CD4-positive, alpha-beta T cell treated with Interleukin-6 for 4 hours (primary cell): ENCODE measurements around the gene PLEKHA6.

Source experiments
- DNase-seq: peaks from one replicate; pipeline ENCODE4 v3.0.0-alpha.2; 2020; ENCODE audit warnings: mixed read lengths

The PLEKHA6 gene

DNA sequence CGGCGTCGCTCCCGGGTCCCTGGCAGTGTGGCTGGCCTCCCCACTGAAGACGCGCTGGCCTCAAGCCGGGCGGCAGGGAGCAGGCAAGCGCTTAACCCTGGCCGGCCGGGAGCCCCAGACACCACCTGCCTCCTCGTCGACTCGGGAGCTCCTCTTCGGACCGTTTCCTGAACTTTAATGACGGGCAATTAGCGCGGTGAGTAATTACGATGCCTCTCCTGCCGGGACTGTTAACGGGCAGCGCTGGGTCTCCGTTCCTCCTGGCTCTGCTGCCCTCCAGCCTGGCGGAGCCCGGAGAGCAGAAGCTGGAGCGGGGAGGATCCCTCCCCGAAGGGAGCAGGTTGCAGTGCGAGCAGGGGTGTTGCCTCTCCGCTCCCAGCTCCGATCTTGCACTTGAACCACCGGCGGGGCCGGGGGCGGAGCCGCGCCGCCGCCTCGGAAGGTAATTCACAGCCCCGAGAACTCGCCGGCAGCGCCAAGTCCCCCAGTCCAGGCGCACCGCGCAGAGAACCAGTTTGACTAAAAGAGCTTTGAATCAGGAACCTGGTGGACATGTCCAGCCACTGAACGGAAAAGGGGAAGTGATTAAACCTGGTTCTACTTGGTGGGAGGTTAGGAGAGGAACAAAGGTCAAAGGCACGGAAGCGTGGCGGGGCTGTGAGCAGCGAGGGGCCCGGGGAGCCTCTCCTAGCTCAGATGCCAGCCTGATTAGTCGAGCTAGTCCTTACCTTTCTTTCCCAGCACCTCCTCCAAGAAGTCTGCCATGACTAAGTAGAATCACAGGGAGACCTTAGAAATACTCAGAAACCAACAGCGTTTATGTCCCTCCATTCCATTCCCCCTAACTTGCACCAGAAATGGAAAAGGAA, 18.3 kb upstream of the PLEKHA6 start:
- DNase-seq, result peak; percentile 60

GRCh38 chr1:204376919-204377799, 17.4 kb upstream of the PLEKHA6 start:
- DNase-seq, result no peak

DNA sequence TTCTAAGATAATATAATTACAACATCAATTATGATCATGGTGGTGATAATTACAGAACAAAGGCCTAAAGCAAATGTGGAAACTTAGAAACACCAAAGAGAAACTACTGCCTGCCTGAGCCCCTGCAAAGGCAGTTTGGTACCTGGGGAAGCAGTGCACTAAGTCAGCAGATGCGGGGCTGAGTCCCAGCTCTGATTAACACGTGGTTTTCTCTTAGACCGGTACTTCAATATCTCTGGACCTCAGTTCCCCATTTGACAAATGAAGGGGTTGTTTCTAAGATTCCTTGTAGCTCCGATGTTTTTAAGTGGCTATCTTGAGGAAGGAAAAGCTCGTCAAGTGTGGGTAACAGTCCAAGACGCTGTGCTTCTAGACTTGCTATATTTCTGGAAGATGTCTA, 16.7 kb upstream of the PLEKHA6 start:
- no peak for DNase-seq

DNA sequence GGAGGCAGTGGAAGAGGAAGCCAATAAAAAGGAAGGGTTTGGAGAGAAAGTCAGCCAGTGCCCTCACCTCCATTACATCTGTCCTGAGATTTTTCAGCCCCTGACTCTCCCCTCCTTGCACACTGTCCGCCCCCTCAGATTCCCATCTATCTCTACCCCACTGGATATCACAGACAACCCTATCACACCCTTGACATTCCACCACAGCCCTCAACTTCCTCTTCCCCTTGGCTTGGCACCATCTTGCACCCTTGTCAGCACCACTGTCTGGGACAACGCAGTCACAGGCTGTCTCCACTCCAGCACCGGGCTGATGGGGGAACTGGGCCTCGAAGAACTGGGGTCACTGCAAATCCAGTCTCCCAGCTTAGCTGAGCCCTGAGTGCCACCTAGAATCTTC, 14.2 kb upstream of the PLEKHA6 start:
- DNase-seq, result no peak

GRCh38 chr1:204370176-204370575, 10.4 kb upstream of the PLEKHA6 start:
- no peak for DNase-seq

DNA sequence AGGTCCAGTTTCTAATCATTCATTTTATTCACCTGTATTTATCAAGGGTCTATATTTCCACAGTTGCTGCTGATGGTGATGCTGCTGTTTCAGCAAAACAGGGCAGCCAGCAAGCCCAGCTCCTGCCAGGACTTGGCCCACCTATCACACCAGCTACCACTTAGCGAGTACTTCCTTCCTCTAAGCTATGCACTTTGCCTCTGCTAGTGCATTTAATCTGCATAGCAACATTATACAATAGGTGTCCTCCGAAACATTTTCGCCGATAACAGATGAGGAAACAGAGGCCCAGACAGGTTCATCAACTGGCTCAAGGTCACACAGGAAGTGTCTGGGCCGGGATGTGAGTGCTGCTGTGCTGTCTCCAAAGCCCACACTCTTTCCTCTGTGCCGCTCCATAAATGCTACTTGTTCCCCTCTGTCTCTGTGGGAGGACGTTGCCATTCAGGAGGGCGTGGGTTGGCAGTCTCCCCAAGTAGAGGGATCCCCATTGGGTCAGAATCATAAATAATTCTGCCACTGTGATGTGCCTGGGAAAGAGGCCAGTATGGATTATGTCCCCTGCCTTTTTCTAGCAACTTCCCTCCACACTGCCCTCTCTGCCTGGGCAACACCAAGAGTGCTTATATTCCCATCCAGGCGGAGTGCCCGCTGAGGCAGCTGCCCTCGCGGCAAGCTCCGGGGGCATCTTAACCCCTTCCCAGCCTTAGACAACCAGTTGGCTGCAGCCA, 9.4 kb upstream of the PLEKHA6 start:
- no peak for DNase-seq

GRCh38 chr1:204367956-204368355, 8.2 kb upstream of the PLEKHA6 start:
- DNase-seq, result no peak

DNA sequence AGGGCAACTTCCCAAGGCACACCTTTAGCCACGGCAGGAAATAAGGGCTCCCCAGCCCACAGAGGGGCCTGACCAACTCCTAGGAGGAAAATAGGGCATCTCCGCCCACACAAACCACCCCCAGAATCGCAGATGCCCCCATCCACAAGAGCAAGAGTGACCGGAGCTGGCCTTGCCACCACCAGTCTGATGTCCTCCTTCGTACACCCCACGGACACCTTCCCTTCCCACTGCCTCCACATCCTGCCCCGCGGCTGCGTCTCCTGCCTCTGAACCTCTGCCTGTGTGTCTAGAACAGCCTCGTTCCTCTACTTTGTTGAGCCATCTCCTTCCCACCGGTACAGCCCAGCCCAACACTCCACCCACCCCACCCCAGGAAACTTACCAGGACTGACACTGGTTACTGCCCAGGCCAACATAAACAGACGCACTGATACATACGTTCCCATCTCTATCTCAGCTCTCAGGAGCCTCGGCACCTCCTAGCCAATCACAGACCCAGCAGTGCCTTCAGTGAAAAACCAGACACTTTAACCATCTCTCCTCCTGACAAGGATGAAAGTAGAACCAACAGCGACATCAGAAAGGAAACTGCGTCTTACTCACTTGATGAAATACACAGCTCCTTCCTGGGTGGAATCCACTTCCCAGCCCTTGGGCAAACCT, 7.6 kb upstream of the PLEKHA6 start:
- DNase-seq, result no peak

DNA sequence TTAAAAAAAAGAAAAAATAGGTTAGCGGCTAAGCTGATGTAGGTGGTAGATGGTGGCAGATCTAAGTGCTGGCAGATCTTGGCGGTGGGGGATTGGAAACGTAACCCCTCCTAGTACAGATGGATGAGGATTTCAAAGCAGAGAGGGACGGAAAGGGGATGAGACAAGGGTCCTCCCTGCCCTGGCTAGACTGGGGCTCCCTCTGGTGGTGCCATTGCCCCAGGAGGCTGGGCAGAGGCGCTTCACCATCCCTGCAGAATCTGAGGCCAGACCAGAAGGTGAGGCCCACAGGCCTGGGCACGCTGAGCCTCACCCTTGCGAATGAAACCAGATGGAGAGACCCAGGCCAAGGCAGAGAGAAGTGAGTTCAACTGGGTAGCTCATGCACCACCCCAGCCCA, 7.0 kb upstream of the PLEKHA6 start:
- DNase-seq, result no peak

GRCh38 chr1:204363335-204364114, 3.8 kb upstream of the PLEKHA6 start:
- peak; percentile 79 for DNase-seq

- no peak for DNase-seq
These were observed 3.2 kb upstream of the PLEKHA6 start for GRCh38 chr1:204362984-204363334.

DNA sequence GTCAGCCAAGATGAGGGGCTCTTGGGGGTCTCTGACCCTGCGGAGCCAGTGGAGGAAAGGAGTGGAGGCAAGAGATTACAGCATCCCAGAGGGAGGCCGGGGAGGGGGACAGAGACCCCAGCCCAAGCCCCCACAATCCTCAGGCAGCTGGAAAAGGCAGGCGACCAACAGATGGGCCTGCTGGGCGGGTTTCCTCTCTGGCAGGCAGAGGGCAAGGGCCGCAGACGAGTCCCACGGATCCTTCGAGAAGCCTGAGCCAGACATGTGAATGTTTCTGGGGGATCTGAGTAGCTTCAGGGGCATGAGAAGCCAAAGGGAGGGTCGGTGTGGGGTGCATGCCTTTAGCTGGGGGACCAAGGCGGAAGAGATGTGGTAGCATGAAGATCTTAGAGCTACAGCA, 2.1 kb upstream of the PLEKHA6 start:
- DNase-seq, result no peak

DNA sequence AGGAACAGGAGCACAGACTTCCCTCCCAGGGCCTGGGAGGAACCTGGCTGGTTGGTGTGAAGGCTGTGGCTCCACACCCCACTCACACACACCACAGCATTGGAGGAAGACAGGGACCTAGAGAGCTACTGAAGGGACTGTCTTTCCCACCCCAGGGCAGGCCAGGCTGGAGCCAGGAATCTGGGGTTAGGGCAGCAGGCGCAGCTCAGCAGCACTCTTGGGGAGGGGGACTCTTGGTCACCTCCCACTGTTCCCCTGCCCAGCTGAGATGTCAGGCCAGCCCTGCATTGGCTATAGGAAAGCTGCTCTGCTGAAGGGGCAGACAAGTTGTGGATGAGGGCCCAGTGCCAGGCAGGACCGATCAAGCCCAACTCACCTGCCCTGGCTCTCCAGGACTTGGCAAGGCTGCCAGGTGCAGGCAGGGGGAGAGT, 1.6 kb upstream of the PLEKHA6 start:
- no peak for DNase-seq

- no peak for DNase-seq
These were observed 585 bp upstream of the PLEKHA6 start for GRCh38 chr1:204360314-204360713.

DNA sequence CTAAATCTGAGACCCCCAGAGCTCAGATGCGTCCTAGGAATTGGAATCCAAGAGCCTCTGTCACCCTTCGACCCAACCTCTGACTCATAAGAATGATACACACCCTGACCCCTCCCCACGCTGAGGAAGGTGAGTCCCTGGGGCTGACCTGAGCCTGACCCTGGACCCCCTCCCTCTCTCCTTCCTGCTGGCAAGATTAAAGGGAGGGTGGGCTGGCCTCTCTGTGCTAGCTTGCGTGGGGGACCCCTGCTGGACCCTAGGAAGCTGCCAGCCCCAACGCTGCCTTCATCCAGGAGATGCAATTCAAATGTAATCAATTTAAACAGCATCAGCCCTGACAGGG, 627 bp downstream of the PLEKHA6 start:
- DNase-seq, result no peak

DNA sequence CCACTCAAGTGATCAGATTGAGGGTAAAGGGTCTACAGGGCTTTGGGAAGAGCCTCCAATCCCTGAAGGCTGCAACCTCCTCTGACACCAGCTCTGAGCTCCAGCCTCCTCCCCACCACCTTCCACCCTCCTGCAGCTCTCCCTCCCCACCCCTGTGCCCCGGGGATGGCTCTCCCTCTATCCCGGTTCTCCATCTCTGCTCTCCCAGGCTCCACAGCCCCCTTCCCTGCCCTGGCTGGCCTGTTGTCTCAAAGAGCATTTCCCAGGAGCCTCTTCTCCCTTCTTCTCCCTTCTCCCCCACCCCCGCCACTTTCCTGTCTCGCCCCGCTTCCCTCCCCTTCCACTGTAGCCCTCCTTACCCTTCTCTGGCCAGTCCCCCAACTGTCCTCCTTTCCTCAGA, 1.1 kb downstream of the PLEKHA6 start:
- no peak for DNase-seq

DNA sequence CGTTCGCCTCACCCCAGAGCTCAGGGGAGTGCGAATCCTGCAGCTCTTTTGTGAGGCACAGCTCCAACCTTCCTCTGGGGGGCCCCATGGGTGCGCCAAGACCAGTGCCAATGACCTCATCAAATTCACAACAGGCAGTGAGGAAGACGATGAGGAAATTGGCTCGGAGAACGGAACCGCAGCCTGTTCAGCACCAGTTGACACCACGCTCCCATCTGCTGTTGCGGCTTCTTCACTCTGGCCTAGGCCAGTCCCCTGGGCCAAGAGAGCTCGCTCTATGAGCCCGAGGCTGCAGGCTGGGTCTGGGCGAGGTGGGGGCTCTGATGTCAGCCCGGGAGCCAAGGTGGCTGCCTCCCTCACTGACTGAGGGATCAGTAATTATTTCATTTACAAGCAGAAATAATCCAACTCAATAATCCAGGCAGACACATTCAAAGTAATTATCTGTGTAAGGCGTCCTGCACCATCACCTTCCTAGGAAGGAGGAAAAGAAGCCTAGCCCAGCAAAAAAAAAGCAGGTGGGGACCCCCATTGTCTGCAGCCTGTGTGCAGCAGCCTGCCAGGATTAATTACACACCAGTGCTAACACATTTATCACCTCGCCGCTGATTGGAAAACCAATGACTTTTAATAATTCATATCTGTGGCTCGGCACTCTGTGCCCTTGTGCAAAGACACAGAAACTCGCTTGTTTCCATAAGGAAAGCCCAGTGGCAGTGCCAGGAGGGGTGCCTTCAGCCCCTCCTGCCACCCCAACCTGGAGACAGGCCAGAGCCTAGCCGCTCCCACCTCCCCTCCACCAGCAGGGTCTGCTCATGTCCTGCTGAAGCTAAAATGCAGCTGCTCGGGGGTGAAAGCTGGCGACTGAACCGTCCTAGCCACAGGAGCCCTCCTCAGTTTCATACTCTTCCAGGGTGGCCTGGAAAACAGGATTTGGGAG, 1.9 kb downstream of the PLEKHA6 start:
- DNase-seq, result no peak

- DNase-seq, result no peak
These were observed 2.7 kb downstream of the PLEKHA6 start for GRCh38 chr1:204356997-204357396.

- no peak for DNase-seq
These were observed 3.8 kb downstream of the PLEKHA6 start for GRCh38 chr1:204355913-204356312.

- DNase-seq, result no peak
These were observed 5.2 kb downstream of the PLEKHA6 start for GRCh38 chr1:204354579-204354978.
